HL-60 (cell line): ENCODE data around the gene SMARCE1.

ENCODE experiments used
- GABPA ChIP-seq: IDR thresholded peaks from 2 replicates; pipeline ENCODE4 v1.6.1; 2012; ENCODE audit warnings: low read depth
- POLR2AphosphoS5 ChIP-seq: IDR thresholded peaks from 2 replicates; pipeline ENCODE4 v1.6.1; 2012; ENCODE audit warnings: low read depth
- SPI1 ChIP-seq: IDR thresholded peaks from 2 replicates; pipeline ENCODE4 v1.6.1; 2012; ENCODE audit warnings: low read depth, mild to moderate bottlenecking, borderline replicate concordance
- TF ChIP-seq, protein P1 (sequence below): IDR thresholded peaks from one replicate; pipeline ENCODE4 v1.5.1; 2011; ENCODE audit warnings: low read length, control low read depth, inconsistent platforms; ENCODE audit not compliant: insufficient read depth
- TF ChIP-seq, protein P2 (sequence below): IDR thresholded peaks from 2 replicates; pipeline ENCODE4 v1.6.1; 2012; ENCODE audit warnings: low read depth; ENCODE audit not compliant: insufficient replicate concordance

DNA sequence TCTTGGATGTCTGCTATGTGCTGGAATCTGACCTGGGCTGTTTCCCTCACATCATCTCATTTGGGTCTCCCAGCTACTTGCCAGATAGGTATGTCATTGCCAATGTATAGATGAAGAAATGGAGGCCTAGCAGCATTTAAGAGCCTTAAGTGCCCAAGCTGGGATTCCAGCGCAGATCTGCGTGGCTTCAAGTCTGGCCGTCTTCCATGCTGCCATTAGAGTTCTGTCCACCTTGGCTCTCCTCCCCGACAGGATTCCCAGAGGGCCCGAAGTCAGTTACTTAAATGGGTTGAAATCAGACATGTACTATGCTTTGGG lies 49.4 kb downstream of the SMARCE1 start:
- TF ChIP-seq, protein P1, sequence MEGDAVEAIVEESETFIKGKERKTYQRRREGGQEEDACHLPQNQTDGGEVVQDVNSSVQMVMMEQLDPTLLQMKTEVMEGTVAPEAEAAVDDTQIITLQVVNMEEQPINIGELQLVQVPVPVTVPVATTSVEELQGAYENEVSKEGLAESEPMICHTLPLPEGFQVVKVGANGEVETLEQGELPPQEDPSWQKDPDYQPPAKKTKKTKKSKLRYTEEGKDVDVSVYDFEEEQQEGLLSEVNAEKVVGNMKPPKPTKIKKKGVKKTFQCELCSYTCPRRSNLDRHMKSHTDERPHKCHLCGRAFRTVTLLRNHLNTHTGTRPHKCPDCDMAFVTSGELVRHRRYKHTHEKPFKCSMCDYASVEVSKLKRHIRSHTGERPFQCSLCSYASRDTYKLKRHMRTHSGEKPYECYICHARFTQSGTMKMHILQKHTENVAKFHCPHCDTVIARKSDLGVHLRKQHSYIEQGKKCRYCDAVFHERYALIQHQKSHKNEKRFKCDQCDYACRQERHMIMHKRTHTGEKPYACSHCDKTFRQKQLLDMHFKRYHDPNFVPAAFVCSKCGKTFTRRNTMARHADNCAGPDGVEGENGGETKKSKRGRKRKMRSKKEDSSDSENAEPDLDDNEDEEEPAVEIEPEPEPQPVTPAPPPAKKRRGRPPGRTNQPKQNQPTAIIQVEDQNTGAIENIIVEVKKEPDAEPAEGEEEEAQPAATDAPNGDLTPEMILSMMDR = no peak
- TF ChIP-seq, protein P2, sequence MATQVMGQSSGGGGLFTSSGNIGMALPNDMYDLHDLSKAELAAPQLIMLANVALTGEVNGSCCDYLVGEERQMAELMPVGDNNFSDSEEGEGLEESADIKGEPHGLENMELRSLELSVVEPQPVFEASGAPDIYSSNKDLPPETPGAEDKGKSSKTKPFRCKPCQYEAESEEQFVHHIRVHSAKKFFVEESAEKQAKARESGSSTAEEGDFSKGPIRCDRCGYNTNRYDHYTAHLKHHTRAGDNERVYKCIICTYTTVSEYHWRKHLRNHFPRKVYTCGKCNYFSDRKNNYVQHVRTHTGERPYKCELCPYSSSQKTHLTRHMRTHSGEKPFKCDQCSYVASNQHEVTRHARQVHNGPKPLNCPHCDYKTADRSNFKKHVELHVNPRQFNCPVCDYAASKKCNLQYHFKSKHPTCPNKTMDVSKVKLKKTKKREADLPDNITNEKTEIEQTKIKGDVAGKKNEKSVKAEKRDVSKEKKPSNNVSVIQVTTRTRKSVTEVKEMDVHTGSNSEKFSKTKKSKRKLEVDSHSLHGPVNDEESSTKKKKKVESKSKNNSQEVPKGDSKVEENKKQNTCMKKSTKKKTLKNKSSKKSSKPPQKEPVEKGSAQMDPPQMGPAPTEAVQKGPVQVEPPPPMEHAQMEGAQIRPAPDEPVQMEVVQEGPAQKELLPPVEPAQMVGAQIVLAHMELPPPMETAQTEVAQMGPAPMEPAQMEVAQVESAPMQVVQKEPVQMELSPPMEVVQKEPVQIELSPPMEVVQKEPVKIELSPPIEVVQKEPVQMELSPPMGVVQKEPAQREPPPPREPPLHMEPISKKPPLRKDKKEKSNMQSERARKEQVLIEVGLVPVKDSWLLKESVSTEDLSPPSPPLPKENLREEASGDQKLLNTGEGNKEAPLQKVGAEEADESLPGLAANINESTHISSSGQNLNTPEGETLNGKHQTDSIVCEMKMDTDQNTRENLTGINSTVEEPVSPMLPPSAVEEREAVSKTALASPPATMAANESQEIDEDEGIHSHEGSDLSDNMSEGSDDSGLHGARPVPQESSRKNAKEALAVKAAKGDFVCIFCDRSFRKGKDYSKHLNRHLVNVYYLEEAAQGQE = no peak
- TF ChIP-seq SPI1 (no peak), GABPA (no peak), POLR2AphosphoS5 (no peak)
